ENCODE measurements around the gene UBC.

DNA sequence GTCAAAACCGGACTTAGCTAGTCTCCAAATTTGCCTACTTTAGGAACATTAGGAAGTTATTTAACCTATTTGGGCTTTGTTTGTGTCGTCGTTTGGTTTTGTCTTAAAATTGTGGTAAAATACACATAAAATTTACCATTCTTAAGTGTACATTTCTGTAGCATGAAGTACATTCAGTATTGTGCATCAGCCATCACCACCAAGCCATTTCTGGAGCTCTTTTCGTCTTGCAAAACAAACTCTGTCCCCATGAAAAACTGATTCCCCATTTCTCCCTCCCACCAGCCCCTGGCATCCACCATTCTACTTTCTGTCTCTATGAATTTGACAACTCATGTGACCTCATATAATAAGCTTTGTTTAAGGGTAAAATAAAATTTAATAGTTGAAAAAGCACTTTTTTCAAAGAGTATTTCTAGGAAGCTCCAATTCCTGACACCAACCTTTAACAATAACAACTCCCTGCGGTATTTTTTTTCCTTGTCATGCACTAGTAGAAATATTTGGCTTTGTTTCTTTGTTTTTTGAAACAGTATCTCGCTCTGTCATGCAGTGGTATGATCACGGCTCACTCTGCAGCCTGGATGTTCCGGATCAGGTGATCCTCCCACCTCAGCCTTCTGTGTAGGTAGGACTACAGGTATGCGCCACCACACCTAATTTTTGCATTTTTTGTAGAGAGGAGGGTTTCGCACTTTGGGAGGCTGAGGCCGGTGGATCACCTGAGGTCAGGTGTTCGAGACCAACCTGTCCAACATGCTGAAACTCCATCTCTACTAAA is 3.6 kb upstream of the UBC start:
- no peak for TF ChIP-seq CTCF (IDR thresholded peaks at IDR 0.05; ENCODE audit: insufficient read depth, low read depth, low read length)
- TF ChIP-seq EZH2 (IDR thresholded peaks at IDR 0.05; ENCODE audit: insufficient read depth, low read length), result no peak
